Muscle of arm (tissue), 12 donors: ENCODE data around the gene SMC4. TPM values are rescaled to one million over a fixed set of nuclear protein-coding genes. Genes with fewer than 3 reads are reported as not detected.

Experiments used
- DNase-seq: peaks from one replicate; pipeline ENCODE4 v3.0.0-alpha.2; 2013
- polyA plus RNA-seq, 12 donors: library from polyadenylated mRNA; unstranded; fragments of 120-200 nt; gene quantifications; one replicate each; pipeline ENCODE4 v1.2.1, GENCODE V29; 2013; ENCODE audit not compliant: insufficient read length in 12 of 12

Gene SMC4
- polyA plus RNA-seq, 12 donors = 45.3 to 156 (median 89.3) TPM; not detected in 1

DNA sequence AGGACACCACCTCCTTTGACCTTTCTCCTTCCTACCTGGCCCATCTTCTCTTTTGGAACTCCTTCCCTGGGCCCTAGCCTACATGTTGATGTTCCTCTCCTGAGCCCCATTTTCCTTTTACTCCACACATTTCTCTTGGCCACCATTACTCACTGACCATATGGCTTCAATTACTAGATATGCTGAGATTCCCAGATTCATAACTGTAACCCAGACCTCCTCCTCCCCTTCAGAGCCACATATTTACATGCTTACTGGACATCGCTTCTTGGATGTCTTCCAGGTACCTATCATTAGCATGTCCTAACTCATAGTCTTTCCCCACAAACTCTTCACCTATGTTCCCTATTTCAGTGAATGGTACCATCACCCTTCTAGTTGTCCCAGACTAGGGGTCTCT is 74.5 kb downstream of the SMC4 start:
- peak; percentile 24 for DNase-seq

DNA sequence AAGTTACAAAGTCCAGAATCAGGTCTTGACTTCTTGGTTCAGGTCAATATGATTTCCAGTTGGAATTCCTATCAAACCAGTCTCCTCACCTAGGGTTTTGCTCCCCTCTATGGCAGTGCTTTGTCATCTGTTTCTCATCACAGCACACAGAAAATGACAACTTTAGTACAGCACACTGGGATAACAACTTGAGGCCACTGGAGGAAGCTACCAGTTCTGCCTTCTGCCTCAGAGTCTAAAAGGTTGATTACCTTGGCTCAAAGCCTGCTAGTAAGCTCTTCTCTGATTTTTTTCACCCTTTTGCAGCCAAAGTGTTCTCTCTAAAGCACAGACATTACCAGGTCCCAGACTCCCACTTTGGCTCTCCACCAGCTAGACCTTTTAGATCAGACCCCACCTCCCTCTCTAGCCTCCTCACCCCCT is 75.0 kb downstream of the SMC4 start:
- DNase-seq = no peak

GRCh38 chr3:160475153-160475552 is 75.7 kb downstream of the SMC4 start:
- DNase-seq = no peak

GRCh38 chr3:160475884-160476283 is 76.4 kb downstream of the SMC4 start:
- no peak for DNase-seq

DNA sequence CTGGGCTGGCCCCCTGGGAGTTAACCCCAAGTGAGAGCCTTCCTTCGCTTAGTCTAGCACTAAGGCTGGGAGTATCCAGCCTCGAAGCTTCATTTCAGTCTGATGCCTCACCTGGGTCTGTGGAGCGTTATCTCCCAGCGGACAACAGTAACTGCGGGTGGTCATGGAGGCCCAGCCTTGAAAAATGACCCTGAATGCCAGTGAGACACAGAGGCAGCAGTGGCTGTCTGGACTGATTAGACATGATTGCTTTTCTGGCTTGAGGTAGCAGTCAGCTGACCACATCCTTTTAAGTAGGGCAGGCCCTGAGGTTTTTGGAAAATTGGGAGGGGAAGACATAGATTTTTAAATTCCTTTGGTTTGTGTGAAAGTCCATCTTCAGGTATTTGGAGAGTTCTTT is 78.3 kb downstream of the SMC4 start:
- no peak for DNase-seq

- no peak for DNase-seq
Measured at GRCh38 chr3:160478338-160478737, 78.9 kb downstream of the SMC4 start.

- DNase-seq = no peak
Measured at GRCh38 chr3:160479376-160479775, 79.9 kb downstream of the SMC4 start.

GRCh38 chr3:160480931-160481330 is 81.5 kb downstream of the SMC4 start:
- DNase-seq = no peak

DNA sequence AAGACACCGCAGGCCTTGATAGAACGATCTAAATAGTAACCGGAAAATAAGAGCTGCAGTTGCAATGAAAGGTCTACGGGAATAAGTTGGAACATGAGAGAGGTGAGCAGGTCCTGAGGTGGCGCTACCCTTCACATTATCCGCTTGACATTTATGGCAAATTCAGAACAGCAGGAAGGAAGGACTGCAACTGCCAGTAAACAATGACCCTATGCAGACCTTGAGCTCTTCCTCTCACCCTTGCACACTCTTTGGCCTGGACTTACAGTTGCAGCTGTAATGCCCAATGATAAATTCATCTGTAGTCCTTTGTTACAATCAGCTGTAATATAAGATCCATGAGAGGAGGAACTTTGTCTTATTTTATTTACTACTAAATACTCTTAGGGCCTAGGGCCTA is 82.4 kb downstream of the SMC4 start:
- no peak for DNase-seq

- no peak for DNase-seq
Measured at GRCh38 chr3:160482796-160483195, 83.3 kb downstream of the SMC4 start.

Other genes with a start within 250 kb of the SMC4 start
- gene C3orf80, start 174.2 kb upstream of the SMC4 start, polyA plus RNA-seq = 1 to 10 TPM in 1 of 12 donors, under 1 TPM in 10, not detected in 1; 0.08 to 3.8 (median 0.22) TPM
- 10 to 100 TPM in 11 of 12 donors, not detected in 1; 17.0 to 41.0 (median 27.4) TPM for gene IFT80, start 425 bp upstream of the SMC4 start, polyA plus RNA-seq
- gene TRIM59, start 50.1 kb downstream of the SMC4 start, polyA plus RNA-seq = 10 to 100 TPM in 7 of 12 donors, 1 to 10 TPM in 4, not detected in 1; 7.4 to 18.9 (median 10.6) TPM
- 10 to 100 TPM in 11 of 12 donors, not detected in 1; 27.3 to 84.4 (median 76.1) TPM for gene KPNA4, start 165.9 kb downstream of the SMC4 start, polyA plus RNA-seq